ENCODE measurements around the gene KHDC3L.

The KHDC3L gene

DNA sequence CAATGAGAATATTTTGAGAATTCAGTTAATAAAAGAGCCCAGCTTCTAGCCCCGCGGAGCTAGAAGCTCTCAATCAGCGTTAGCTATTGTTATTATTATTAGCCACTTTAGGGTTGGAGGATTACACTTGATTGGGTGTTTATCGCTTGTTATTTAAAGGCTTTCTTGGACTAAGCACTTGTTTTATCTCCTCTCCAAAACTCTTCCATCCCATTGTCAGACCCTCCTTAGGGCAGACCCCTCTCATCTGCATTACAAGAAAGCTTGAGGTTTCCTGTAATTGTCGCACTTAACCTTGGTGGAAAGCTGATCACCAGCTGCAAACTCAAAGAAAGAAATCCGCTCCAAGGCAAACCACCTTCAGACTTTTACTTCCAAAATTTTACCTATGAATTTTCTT, 13.1 kb upstream of the KHDC3L start:
- TF ChIP-seq CTCF (IDR thresholded peaks at IDR 0.05; ENCODE audit: extremely low read depth, insufficient read depth, missing control alignments) = no peak
- DNase-seq (ENCODE audit: low spot score) = no peak
- in situ Hi-C loops (cut with MboI; ENCODE audit: low pct_unique_long_range_greater_than_20kb, low sequenced_read_pairs, unreplicated experiment) = loop anchor here (25.0 kb wide), 1 partner anchor 937 kb away; no protein-coding TSS in a partner anchor

DNA sequence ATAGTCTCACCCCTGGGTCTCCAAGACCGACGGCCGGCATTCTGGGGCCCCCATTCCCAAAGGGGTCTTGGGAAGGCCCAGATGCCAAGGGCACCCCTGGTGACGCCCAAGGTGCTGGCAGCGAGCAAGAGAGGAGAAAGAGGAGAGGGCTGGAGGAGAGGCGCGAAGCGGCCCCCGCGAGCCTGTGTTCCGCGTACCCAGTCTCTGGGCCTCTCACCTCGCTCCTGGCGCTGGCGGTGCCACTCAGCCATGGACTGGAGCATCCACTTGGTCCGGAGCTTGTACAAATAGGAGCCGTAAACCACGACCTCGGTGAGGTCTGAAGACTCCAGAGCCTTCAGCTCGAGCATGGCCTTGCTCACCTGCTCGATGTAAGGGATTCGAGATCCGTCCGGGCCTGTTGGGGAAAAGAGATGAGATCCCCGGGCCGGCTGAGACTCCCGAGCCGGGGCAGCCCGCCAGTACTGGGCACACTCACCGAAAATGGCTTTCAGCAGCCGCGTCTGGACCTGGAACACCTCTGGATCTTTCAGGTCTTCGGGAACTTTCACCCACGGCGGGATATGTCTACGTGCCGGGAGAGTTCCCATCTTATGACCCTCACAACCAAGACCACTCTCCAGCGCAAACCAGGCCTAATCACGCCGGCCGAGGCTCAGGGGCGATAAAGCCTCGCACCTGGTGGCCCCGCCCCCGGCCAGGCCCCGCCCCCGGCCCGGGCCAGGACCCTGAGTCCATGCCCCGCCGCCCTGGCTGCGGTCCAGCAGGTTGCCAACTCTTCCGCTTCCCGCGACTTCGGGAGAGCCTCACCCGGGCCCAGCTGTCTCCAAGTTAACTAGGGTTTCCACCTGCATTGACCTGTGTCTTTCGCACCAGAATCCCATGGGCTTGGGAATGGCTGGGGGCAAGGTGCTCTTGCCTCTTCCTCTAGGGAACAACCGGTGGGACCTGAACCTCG, 8.5 kb upstream of the KHDC3L start, which contains the start of gene DPPA5:
Gene DPPA5, minus strand, starts transcription at position 641 of the 958 bp plus-strand sequence. Its CDS starts 51 bp downstream, at position 590.
- DNase-seq (ENCODE audit: low spot score) = no peak
- no peak for TF ChIP-seq CTCF (IDR thresholded peaks at IDR 0.05; ENCODE audit: extremely low read depth, insufficient read depth, missing control alignments)
- in situ Hi-C loops (cut with MboI; ENCODE audit: low pct_unique_long_range_greater_than_20kb, low sequenced_read_pairs, unreplicated experiment) = no loop called here

DNA sequence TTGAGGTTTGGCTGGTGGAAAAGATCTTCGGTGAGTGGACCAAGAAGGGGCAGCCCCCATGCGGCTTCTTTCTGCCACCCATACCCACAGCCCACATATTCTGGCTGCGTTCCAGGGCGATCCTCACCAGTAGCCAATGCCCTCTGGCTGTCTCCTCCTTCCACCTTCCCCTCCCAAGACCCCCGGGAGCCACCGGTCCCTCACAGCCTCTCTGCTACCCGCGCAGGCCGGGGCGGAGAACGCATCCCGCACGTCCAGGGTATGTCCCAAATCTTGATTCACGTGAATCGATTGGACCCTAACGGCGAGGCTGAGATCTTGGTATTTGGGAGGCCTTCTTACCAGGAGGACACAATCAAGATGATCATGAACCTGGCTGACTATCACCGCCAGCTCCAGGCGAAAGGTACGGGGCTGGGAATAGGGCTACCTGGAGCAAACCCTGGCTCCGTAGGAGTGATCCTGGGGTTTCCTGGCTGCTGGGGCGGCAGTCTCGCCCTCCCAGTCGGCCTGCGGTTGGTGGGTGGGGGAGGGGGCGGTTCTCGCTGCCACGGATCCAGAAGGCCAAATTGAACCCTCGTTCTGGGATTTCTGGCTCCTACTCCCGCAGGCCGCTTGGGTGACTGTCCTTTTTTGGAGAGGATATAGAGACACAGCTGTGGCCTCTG, 545 bp downstream of the KHDC3L start:
- no peak for TF ChIP-seq CTCF (IDR thresholded peaks at IDR 0.05; ENCODE audit: extremely low read depth, insufficient read depth, missing control alignments)
- no peak for DNase-seq (ENCODE audit: low spot score)
- in situ Hi-C loops (cut with MboI; ENCODE audit: low pct_unique_long_range_greater_than_20kb, low sequenced_read_pairs, unreplicated experiment) = no loop called here

- no peak for DNase-seq (ENCODE audit: low spot score)
- in situ Hi-C loops (cut with MboI; ENCODE audit: low pct_unique_long_range_greater_than_20kb, low sequenced_read_pairs, unreplicated experiment) = no loop called here
- no peak for TF ChIP-seq CTCF (IDR thresholded peaks at IDR 0.05; ENCODE audit: extremely low read depth, insufficient read depth, missing control alignments)
These were observed 1.0 kb downstream of the KHDC3L start for GRCh38 chr6:73363537-73363875.

- TF ChIP-seq CTCF (IDR thresholded peaks at IDR 0.05; ENCODE audit: extremely low read depth, insufficient read depth, missing control alignments) = no peak
- in situ Hi-C loops (cut with MboI; ENCODE audit: low pct_unique_long_range_greater_than_20kb, low sequenced_read_pairs, unreplicated experiment) = no loop called here
- no peak for DNase-seq (ENCODE audit: low spot score)
These were observed 1.7 kb downstream of the KHDC3L start for GRCh38 chr6:73364121-73364520.

DNA sequence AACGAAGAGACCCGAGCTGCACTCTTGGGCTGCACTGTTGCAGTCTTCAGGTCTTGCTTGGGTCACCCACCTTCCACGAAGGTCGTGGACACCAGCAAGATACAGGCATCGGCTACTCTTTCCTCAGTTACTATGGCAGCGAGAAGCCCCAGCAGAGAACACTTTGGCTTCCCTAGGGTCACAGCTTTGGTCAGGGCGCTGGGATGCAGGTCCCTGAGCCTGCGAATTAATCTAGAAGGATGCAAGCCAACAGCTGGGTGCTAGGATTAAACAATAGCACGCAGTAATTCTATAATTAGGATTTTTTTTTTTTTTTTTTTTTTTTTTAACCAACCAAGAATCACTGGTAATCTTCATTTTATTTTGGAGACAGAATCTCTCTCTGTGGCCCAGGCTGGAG, 2.1 kb downstream of the KHDC3L start:
- in situ Hi-C loops (cut with MboI; ENCODE audit: low pct_unique_long_range_greater_than_20kb, low sequenced_read_pairs, unreplicated experiment) = no loop called here
- TF ChIP-seq CTCF (IDR thresholded peaks at IDR 0.05; ENCODE audit: extremely low read depth, insufficient read depth, missing control alignments) = no peak
- DNase-seq (ENCODE audit: low spot score) = no peak

Data from GM13977 (cell line).